ENCODE results near the gene HMCN1.

The HMCN1 gene

DNA sequence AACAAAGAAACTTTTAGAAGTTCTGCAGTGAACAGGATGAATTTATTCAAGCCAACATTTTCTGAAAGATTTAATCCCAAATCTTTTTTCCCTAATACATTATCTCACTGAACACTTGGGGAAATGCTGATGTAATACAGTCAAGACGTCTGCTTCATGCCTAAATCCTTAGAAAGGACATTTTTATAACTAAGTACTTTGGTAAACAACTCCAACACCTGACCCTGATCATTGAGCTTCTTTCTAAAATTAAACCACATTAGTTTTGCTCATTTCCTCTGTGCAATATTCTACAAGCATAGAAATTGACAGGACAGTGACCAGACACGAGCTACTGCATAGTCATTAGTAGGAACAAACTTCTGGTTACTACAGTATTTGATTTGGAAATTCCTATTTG is 457.3 kb downstream of the HMCN1 start:
- ChIA-PET CTCF (no interaction called here), POLR2A (ENCODE audit: low non-redundant PET) (no interaction called here)
- TF ChIP-seq, protein P1, sequence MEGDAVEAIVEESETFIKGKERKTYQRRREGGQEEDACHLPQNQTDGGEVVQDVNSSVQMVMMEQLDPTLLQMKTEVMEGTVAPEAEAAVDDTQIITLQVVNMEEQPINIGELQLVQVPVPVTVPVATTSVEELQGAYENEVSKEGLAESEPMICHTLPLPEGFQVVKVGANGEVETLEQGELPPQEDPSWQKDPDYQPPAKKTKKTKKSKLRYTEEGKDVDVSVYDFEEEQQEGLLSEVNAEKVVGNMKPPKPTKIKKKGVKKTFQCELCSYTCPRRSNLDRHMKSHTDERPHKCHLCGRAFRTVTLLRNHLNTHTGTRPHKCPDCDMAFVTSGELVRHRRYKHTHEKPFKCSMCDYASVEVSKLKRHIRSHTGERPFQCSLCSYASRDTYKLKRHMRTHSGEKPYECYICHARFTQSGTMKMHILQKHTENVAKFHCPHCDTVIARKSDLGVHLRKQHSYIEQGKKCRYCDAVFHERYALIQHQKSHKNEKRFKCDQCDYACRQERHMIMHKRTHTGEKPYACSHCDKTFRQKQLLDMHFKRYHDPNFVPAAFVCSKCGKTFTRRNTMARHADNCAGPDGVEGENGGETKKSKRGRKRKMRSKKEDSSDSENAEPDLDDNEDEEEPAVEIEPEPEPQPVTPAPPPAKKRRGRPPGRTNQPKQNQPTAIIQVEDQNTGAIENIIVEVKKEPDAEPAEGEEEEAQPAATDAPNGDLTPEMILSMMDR (conservative IDR thresholded peaks at IDR 0.05; ENCODE audit: low read depth) = no peak
- DNase-seq (ENCODE audit: low spot score) = no peak
- no peak overlapping the region for H3K27ac ChIP-seq

DNA sequence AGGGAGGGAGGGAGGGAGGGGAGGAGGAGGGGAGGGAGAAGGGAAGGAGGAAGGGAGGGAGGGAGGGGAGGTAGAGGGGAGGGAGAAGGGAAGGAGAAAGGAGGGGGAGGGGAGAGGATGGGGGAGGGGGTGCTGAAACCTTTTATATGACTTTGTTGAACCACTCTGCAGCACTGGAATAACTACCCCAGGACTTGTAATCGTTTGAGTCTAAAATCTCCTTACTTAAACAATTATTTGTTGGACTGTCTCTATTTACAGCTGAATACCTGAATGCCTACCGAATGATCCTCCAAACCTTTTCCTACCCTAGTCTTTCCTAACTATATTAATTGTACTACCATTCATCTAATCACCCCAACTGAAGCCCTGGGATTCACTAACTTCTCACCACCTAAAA is 459.0 kb downstream of the HMCN1 start:
- H3K27ac ChIP-seq = no peak overlapping the region
- CTCF ChIA-PET = no interaction called here
- POLR2A ChIA-PET (ENCODE audit: low non-redundant PET) = no interaction called here
- DNase-seq (ENCODE audit: low spot score) = no peak
- TF ChIP-seq, protein P1 (conservative IDR thresholded peaks at IDR 0.05; ENCODE audit: low read depth) = no peak

DNA sequence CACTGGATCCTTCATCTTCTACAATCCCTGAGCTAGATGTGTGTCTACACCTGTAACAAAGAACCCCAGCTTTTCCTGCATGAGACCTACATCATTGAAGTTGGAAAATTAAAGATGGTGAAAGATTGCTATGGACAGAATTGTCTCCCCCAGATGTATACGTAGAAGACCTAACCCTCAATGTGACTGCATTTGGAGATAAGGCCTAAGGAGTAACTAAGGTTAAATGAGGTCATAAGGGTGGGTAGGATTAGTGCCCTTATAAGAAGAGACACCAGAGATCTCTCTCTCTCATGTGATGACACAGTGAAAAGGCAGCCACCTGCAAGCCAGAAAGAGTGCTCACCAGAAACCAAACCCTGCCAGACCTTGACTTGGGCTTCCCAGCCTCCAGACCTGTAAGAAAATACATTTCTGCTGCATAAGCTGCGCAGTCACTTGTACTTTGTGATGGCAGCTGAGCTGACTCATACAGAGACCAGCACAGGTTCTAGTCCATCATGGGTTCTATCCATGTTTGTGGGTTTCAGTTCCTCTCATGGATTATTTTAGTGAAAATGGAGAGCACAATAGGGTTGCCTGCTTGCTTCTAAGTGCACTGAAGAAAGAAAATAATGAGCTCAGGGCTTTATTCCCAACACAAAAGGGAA is 460.0 kb downstream of the HMCN1 start:
- TF ChIP-seq, protein P1 (conservative IDR thresholded peaks at IDR 0.05; ENCODE audit: low read depth) = no peak
- POLR2A ChIA-PET (ENCODE audit: low non-redundant PET) = no interaction called here

DNA sequence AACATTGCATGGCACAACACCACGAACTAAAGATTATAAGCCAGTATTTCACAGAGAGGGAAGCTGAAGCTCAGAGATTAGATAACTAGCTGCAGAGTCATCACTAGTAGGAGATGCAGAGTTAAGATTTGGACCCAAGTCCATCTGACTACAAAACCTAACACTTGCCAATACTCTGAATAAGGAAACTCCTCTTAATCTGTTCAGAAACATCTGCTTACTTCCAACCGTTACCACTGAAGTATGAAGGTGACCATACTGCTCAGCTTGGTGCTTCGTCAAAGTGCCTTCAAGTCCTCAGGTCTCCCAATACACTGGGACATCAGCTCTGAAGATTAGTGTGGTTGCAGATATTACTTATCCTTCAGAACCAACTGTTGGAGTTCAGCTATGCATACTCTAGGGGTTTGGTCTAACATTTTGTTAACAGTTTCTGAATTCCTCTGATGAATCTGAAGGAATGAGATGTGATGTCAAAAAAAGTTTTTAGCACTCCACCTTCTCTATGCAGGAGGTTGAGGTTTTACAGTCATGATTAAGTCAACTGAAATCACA is 461.3 kb downstream of the HMCN1 start:
- DNase-seq (ENCODE audit: low spot score) = no peak
- TF ChIP-seq, protein P1 (conservative IDR thresholded peaks at IDR 0.05; ENCODE audit: low read depth) = no peak
- H3K27ac ChIP-seq = no peak overlapping the region
- POLR2A ChIA-PET (ENCODE audit: low non-redundant PET) = interaction anchor here (0.6 kb wide), 1 partner anchor 1229 kb away, joined by 5 read pairs; no protein-coding TSS in a partner anchor
- CTCF ChIA-PET = no interaction called here

More for the DNA sequence above, 460.0 kb downstream of the HMCN1 start:
- CTCF ChIA-PET = no interaction called here
- DNase-seq (ENCODE audit: low spot score) = no peak
- no peak overlapping the region for H3K27ac ChIP-seq

DNA sequence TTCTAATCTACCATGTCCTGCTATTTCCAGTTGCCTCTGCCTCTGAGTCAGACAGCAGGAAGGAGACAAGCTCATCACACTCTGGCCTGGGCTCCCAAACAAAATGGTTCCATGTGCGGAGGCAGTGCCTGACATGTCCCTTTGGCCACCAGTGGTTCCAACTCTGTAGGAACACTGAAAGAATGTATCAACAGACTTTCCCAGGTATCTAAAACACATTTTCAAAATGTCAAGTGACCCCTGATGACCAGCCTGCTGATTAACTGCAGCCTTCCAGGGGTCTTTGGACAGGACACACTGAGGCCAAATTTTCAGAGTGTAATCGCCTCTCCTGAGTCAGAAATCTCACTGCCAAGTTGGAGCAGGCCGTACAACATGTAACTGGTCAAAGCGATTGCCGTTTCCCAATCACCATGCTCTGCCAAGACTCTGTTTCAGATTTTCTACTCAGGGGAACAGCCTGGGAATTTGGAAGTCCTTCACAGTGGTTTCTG is 468.1 kb downstream of the HMCN1 start:
- no peak for DNase-seq (ENCODE audit: low spot score)
- TF ChIP-seq, protein P1 (conservative IDR thresholded peaks at IDR 0.05; ENCODE audit: low read depth) = no peak
- ChIA-PET CTCF (no interaction called here), POLR2A (ENCODE audit: low non-redundant PET) (no interaction called here)
- no peak overlapping the region for H3K27ac ChIP-seq

DNA sequence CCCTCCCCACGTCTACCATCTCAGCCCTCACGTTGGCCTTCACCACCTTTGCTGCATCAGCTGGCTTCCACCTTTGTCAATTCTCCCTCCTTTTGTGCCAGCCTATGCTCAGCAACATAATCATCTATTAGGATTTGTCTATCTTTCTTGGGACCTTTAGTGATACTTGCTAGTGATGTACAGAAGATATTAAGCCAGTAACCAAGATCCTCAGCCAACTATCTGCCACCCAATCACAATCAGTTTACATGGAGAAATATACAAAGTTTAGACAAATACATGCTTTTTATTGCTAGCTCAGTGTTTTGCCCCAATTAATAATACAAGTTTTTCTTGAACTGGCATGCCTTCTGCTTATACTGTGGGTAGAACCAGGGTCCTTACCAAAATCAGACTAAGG is 468.6 kb downstream of the HMCN1 start:
- CTCF ChIA-PET = no interaction called here
- POLR2A ChIA-PET (ENCODE audit: low non-redundant PET) = no interaction called here
- no peak for DNase-seq (ENCODE audit: low spot score)
- no peak overlapping the region for H3K27ac ChIP-seq
- TF ChIP-seq, protein P1 (conservative IDR thresholded peaks at IDR 0.05; ENCODE audit: low read depth) = no peak

Data from RWPE1 (cell line).